ENCODE measurements around the gene PRDM16. TPM values are rescaled to one million over a fixed set of nuclear protein-coding genes. Genes with fewer than 3 reads are reported as not detected.

The PRDM16 gene
- total and polyA plus RNA-seq, 2 of the 8 experiments (the other 6 are each of a cell fraction or from before 2014, with no cell fraction given) = 0.39 to 0.43 TPM

- no peak overlapping the region for H3K4ac ChIP-seq (replicated peaks; ENCODE audit: insufficient read length, low read depth, low read length)
- H2BK12ac ChIP-seq (ENCODE audit: low read depth, low read length) = no peak overlapping the region
- ChIA-PET CTCF (ENCODE audit: partially characterized antibody) (no interaction called here), POLR2A (ENCODE audit: partially characterized antibody) (no interaction called here)
- no peak overlapping the region for H4K91ac ChIP-seq (replicated peaks; ENCODE audit: insufficient read length, low read length)
- no peak overlapping the region for H3K56ac ChIP-seq (replicated peaks; ENCODE audit: insufficient read length, low read depth, low read length)
- no peak overlapping the region for H2BK120ac ChIP-seq (replicated peaks; ENCODE audit: low read depth, low read length)
- no peak overlapping the region for H2BK20ac ChIP-seq (ENCODE audit: low read length)
- H3K27ac ChIP-seq (ENCODE audit: low read depth, low read length) = no peak overlapping the region
- H2AFZ ChIP-seq (ENCODE audit: low read length) = no peak overlapping the region
- H3K4me2 ChIP-seq (ENCODE audit: insufficient read depth in 1 of 2, low read depth in 2 of 2, low read length in 2 of 2) = no peak overlapping the region
- H3K23ac ChIP-seq (ENCODE audit: insufficient read length) = no peak overlapping the region
- H4K5ac ChIP-seq (ENCODE audit: insufficient read length, low read depth, low read length) = no peak overlapping the region
- peaks cover 0 to 4% of the 10 kb centered on the region in 2 experiments for H4K20me1 ChIP-seq (replicated peaks in 1 of 2; ENCODE audit: control insufficient read depth in 1 of 2, insufficient read depth in 2 of 2, low read length in 2 of 2)
- no peak overlapping the region for H3K14ac ChIP-seq (ENCODE audit: insufficient read length)
- WGBS, 2 experiments (ENCODE audit: extremely low coverage in 1 of 2, insufficient coverage in 1 of 2, insufficient read length in 1 of 2, insufficient replicate concordance in 2 of 2, low coverage in 1 of 2, low lambda C conversion rate in 2 of 2, missing lambda C conversion rate in 1 of 2) = 86% methylated on average over 7 of the region's 12 CpGs; no CpG with 5 or more reads in 1 of the 2 experiments
- H3K9me3 ChIP-seq (ENCODE audit: insufficient read depth in 2 of 2, low read depth in 1 of 2, low read length in 1 of 2) = peaks cover 0 to 2% of the 10 kb centered on the region in 2 experiments; a peak in 1 of 4 replicates
- H3K4me3 ChIP-seq (ENCODE audit: extremely low read depth in 1 of 4, insufficient read depth in 2 of 4, low read depth in 3 of 4, low read length in 4 of 4) = no peak overlapping the region
- no peaks in the 10 kb centered on the region for H3K79me2 ChIP-seq (ENCODE audit: control insufficient read depth in 1 of 2, insufficient read depth in 2 of 2, low read length in 2 of 2)
- no peak overlapping the region for H2BK5ac ChIP-seq (ENCODE audit: low read depth, low read length)
- no peaks in the 10 kb centered on the region for H3K23me2 ChIP-seq (ENCODE audit: low read depth, low read length)
- no peaks in the 10 kb centered on the region; a peak in 2 of 7 replicates for H3K4me1 ChIP-seq (replicated peaks in 1 of 4; ENCODE audit: control insufficient read depth in 3 of 4, insufficient read depth in 4 of 4, low read length in 3 of 4)
- peaks cover 0 to 3% (median 0%) of the 10 kb centered on the region in 4 experiments; a peak in 1 of 7 replicates for H3K27me3 ChIP-seq (replicated peaks in 1 of 4; ENCODE audit: control insufficient read depth in 3 of 4, extremely low read depth in 1 of 4, insufficient read depth in 3 of 4, low read length in 3 of 4)
- H4K8ac ChIP-seq (ENCODE audit: extremely low read depth, insufficient read depth, low read length) = no peak overlapping the region; the same call in 1 of the 2 replicates
- no peaks in the 10 kb centered on the region for H3K36me3 ChIP-seq (ENCODE audit: control insufficient read depth in 2 of 4, insufficient read depth in 4 of 4, low read length in 3 of 4)
- no peaks in the 10 kb centered on the region for H3K79me1 ChIP-seq (ENCODE audit: low read depth, low read length)
- no peak overlapping the region for H3K18ac ChIP-seq (ENCODE audit: extremely low read depth, low read length)
- H3K9ac ChIP-seq (replicated peaks in 1 of 4; ENCODE audit: extremely low read depth in 1 of 4, low read depth in 3 of 4, low read length in 3 of 4) = no peak overlapping the region
- H2AK5ac ChIP-seq (ENCODE audit: low read depth, low read length) = no peak overlapping the region
- H2BK15ac ChIP-seq (ENCODE audit: low read length) = no peak overlapping the region
- FAIRE-seq = no peak
- no peak for DNase-seq (ENCODE audit: low read depth in 1 of 2, low spot score in 2 of 2)
- TF ChIP-seq EGR1 (IDR thresholded peaks at IDR 0.05; ENCODE audit: borderline replicate concordance, low read depth, low read length) (no peak), BCL11A (IDR thresholded peaks at IDR 0.05; ENCODE audit: low read depth in 2 of 2, low read length in 2 of 2) (no peak), GTF2F1 (IDR thresholded peaks at IDR 0.05; ENCODE audit: borderline replicate concordance, low read depth, low read length) (no peak), SP2 (IDR thresholded peaks at IDR 0.05; ENCODE audit: low read length) (no peak), PHF8 (conservative IDR thresholded peaks at IDR 0.05; ENCODE audit: low read depth, low read length) (no peak), POLR2A (IDR thresholded peaks at IDR 0.05; ENCODE audit: control extremely low read depth in 1 of 2, low read depth in 2 of 2, low read length in 2 of 2) (no peak), TEAD4 (IDR thresholded peaks at IDR 0.05; ENCODE audit: low read depth, low read length) (no peak), SIX5 (IDR thresholded peaks at IDR 0.05; ENCODE audit: low read depth, low read length) (no peak), CHD2 (IDR thresholded peaks at IDR 0.05; ENCODE audit: low read length) (no peak), SIN3A (conservative IDR thresholded peaks at IDR 0.05 in 1 of 2, IDR thresholded peaks at IDR 0.05 in 1 of 2; ENCODE audit: low read depth in 1 of 2, low read length in 2 of 2) (no peak), EP300 (IDR thresholded peaks at IDR 0.05; ENCODE audit: borderline replicate concordance in 1 of 2, low read depth in 2 of 2, low read length in 2 of 2) (no peak), RAD21 (IDR thresholded peaks at IDR 0.05 in 1 of 2, conservative IDR thresholded peaks at IDR 0.05 in 1 of 2; ENCODE audit: low read depth in 2 of 2, low read length in 2 of 2) (no peak), BACH1 (IDR thresholded peaks at IDR 0.05; ENCODE audit: low read length) (no peak), JUN (IDR thresholded peaks at IDR 0.05; ENCODE audit: low read depth, low read length) (no peak), CHD1 (IDR thresholded peaks at IDR 0.05; ENCODE audit: low read depth, low read length) (no peak)
Observed at GRCh38 chr1:3122311-3122710, 53.3 kb downstream of the PRDM16 start.

All from H1 (cell line).